Ascending aorta (tissue), 2 donors: ENCODE measurements around the gene SELENOT. TPM values are rescaled to one million over a fixed set of nuclear protein-coding genes. Genes with fewer than 3 reads are reported as not detected.

Source experiments
- DNase-seq, 2 donors: peaks; one replicate each; pipeline ENCODE4 v3.0.0-alpha.2; 2019; ENCODE audit warnings: low spot score in 2 of 2
- H3K27ac ChIP-seq, 2 donors: fragments of 200-600 bp; sonication (generic); one replicate each; pipeline ENCODE4 v1.5.1; 2016 to 2017; ENCODE audit warnings: mild to moderate bottlenecking in 1 of 2
- H3K27me3 ChIP-seq: fragments of 200-600 bp; sonication (generic); one replicate; pipeline ENCODE4 v1.5.1; 2017
- H3K36me3 ChIP-seq, 2 donors: fragments of 200-600 bp; sonication (generic); one replicate each; pipeline ENCODE4 v1.5.1; 2016
- H3K4me1 ChIP-seq, 2 donors: fragments of 200-600 bp; sonication (generic); one replicate each; pipeline ENCODE4 v1.5.1; 2016 to 2017; ENCODE audit warnings: mild to moderate bottlenecking in 1 of 2
- H3K4me3 ChIP-seq, 2 donors: fragments of 200-600 bp; sonication (generic); one replicate each; pipeline ENCODE4 v1.5.1; 2016 to 2017; ENCODE audit warnings: mild to moderate bottlenecking in 1 of 2
- H3K9me3 ChIP-seq, 2 donors: fragments of 200-600 bp; sonication (generic); one replicate each; pipeline ENCODE4 v1.5.1; 2016
- CTCF ChIP-seq, 3 experiments: fragments of 200-600 bp in 2 of 3; fragments of 450-650 bp in 1 of 3; sonication (generic) in 2 of 3; IDR thresholded peaks; one replicate each; pipeline ENCODE4 v1.5.1; 2016 to 2019; ENCODE audit warnings: antibody characterized with exemption in 3 of 3, mild to moderate bottlenecking in 1 of 3, moderate library complexity in 1 of 3
- intact Hi-C: fragments of 100-400 bp; cut with DNase I; formaldehyde crosslinking; loops from one replicate; pipeline ENCODE4 v1.15.1; 2023
- total RNA-seq: library from RNA; depleted of rRNA; stranded (reverse); fragments of >200 nt; gene quantifications from one replicate; pipeline ENCODE4 v1.1.0, GENCODE V29; 2016

Gene SELENOT
- total RNA-seq, 1 donor from 2014 or later, result 112 TPM

- no peaks in the 10 kb centered on the region for H3K9me3 ChIP-seq
- intact Hi-C loops, result no loop called here
- peaks cover 0 to 6% of the 10 kb centered on the region in 2 donors for H3K4me1 ChIP-seq
- no peak for TF ChIP-seq CTCF (IDR thresholded peaks at IDR 0.05)
- H3K4me3 ChIP-seq, result no peak overlapping the region
- H3K27ac ChIP-seq, result no peak overlapping the region
- H3K27me3 ChIP-seq, result no peaks in the 10 kb centered on the region
- DNase-seq, result no peak
- peaks cover 3 to 10% of the 10 kb centered on the region in 2 donors for H3K36me3 ChIP-seq
Measured at GRCh38 chr3:150610785-150611184, 7.7 kb downstream of the SELENOT start.

- Histone ChIP-seq H3K36me3 (peaks cover 3 to 10% of the 10 kb centered on the region in 2 donors), H3K9me3 (no peaks in the 10 kb centered on the region), H3K4me3 (no peak overlapping the region), H3K27ac (no peak overlapping the region), H3K27me3 (no peaks in the 10 kb centered on the region), H3K4me1 (peaks cover 0 to 5% of the 10 kb centered on the region in 2 donors)
- no peak for TF ChIP-seq CTCF (IDR thresholded peaks at IDR 0.05)
- no peak for DNase-seq
- intact Hi-C loops, result no loop called here
Measured at GRCh38 chr3:150611666-150612065, 8.5 kb downstream of the SELENOT start.

GRCh38 chr3:150612494-150612893 is 9.4 kb downstream of the SELENOT start:
- peaks cover 3 to 10% of the 10 kb centered on the region in 2 donors for H3K36me3 ChIP-seq
- H3K4me1 ChIP-seq, result peaks cover 0 to 5% of the 10 kb centered on the region in 2 donors
- no peak overlapping the region for H3K27ac ChIP-seq
- no peak for DNase-seq
- no peak for TF ChIP-seq CTCF (IDR thresholded peaks at IDR 0.05)
- H3K9me3 ChIP-seq, result no peaks in the 10 kb centered on the region
- intact Hi-C loops, result no loop called here
- no peaks in the 10 kb centered on the region for H3K27me3 ChIP-seq
- no peak overlapping the region for H3K4me3 ChIP-seq

GRCh38 chr3:150613034-150613433 is 9.9 kb downstream of the SELENOT start:
- Histone ChIP-seq H3K4me3 (no peak overlapping the region), H3K9me3 (no peaks in the 10 kb centered on the region), H3K4me1 (peaks cover 0 to 5% of the 10 kb centered on the region in 2 donors), H3K27ac (no peak overlapping the region), H3K36me3 (peaks cover 3 to 8% of the 10 kb centered on the region in 2 donors), H3K27me3 (no peaks in the 10 kb centered on the region)
- intact Hi-C loops, result no loop called here
- DNase-seq, result no peak
- no peak for TF ChIP-seq CTCF (IDR thresholded peaks at IDR 0.05)

GRCh38 chr3:150613709-150614480 is 10.8 kb downstream of the SELENOT start:
- no peaks in the 10 kb centered on the region for H3K27me3 ChIP-seq
- no peaks in the 10 kb centered on the region for H3K9me3 ChIP-seq
- no peak for TF ChIP-seq CTCF (IDR thresholded peaks at IDR 0.05)
- H3K27ac ChIP-seq, result no peak overlapping the region
- DNase-seq, result no peak
- H3K36me3 ChIP-seq, result peaks cover 3 to 14% of the 10 kb centered on the region in 2 donors
- H3K4me3 ChIP-seq, result no peak overlapping the region
- intact Hi-C loops, result no loop called here
- H3K4me1 ChIP-seq, result peaks cover 0 to 5% of the 10 kb centered on the region in 2 donors
